Astrocyte (in vitro differentiated cells and primary cell): ENCODE data around the gene PLPPR3.

Source experiments
- EZH2 ChIP-seq: IDR thresholded peaks from 2 replicates; pipeline ENCODE4 v1.6.1; 2012; ENCODE audit warnings: mild to moderate bottlenecking, low read length, inconsistent platforms; ENCODE audit not compliant: insufficient read depth
- TF ChIP-seq, protein P1 (sequence below): IDR thresholded peaks from 2 replicates; pipeline ENCODE4 v1.5.1; 2011; ENCODE audit warnings: low read depth, mild to moderate bottlenecking, inconsistent platforms, low read length, moderate library complexity; ENCODE audit not compliant: insufficient read depth

DNA sequence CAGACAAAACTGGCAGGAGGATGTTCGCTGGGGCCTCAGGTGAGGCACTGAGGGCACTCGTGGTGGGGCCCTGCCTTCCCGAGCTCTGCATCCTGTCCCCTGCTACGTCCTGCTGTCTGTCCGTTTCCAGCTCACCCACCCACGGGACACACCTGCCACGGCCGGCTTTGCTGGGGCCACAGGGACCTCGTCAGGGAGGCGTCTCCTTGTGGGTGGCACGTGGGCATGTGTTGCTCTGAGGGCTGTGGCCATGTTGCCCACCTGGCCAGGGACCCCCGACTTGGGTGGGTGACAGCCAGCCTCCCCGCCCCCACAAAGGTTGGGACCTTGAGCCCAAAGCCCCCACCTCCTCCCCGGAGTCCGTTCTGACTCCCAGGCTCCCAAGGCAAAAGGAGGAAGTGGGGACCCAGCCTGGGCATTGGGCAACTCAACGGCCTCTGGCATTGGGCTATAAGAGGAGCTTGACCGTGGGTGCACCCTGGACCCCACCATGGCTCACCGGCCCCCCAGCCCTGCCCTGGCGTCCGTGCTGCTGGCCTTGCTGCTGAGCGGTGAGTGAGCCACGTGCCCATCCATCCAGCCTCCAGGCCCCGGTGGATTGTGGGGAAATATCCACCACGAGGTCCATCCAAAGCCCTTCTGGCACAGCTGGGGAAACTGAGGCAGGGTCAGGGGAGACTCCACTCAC is 18.9 kb upstream of the PLPPR3 start, which contains the start of gene PRTN3:
- TF ChIP-seq, protein P1, sequence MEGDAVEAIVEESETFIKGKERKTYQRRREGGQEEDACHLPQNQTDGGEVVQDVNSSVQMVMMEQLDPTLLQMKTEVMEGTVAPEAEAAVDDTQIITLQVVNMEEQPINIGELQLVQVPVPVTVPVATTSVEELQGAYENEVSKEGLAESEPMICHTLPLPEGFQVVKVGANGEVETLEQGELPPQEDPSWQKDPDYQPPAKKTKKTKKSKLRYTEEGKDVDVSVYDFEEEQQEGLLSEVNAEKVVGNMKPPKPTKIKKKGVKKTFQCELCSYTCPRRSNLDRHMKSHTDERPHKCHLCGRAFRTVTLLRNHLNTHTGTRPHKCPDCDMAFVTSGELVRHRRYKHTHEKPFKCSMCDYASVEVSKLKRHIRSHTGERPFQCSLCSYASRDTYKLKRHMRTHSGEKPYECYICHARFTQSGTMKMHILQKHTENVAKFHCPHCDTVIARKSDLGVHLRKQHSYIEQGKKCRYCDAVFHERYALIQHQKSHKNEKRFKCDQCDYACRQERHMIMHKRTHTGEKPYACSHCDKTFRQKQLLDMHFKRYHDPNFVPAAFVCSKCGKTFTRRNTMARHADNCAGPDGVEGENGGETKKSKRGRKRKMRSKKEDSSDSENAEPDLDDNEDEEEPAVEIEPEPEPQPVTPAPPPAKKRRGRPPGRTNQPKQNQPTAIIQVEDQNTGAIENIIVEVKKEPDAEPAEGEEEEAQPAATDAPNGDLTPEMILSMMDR: no peak
- TF ChIP-seq EZH2: no peak
